Transverse colon (tissue), 3 donors: Measurements from ENCODE around the gene CEACAM18.
"Not testable (repeated sequence)": the region's sequence is repeated elsewhere in the genome, so short reads cannot be mapped to it uniquely, and the experiment has no call there.

Experiments used
- POLR2A ChIP-seq: fragments of 450-650 bp; IDR thresholded peaks from one replicate; pipeline ENCODE4 v1.6.1; 2016; ENCODE audit warnings: antibody characterized with exemption, mild to moderate bottlenecking, moderate library complexity
- TF ChIP-seq, protein P1 (sequence below), 5 experiments: fragments of 200-600 bp in 3 of 5; fragments of 450-650 bp in 2 of 5; sonication (generic) in 3 of 5; IDR thresholded peaks; 1 replicate in 2 of 5; 2 replicates in 3 of 5; pipeline ENCODE4 v1.5.1; 2016 to 2017; ENCODE audit warnings: antibody characterized with exemption in 5 of 5, inconsistent platforms in 3 of 5, mild to moderate bottlenecking in 2 of 5, moderate library complexity in 1 of 5

DNA sequence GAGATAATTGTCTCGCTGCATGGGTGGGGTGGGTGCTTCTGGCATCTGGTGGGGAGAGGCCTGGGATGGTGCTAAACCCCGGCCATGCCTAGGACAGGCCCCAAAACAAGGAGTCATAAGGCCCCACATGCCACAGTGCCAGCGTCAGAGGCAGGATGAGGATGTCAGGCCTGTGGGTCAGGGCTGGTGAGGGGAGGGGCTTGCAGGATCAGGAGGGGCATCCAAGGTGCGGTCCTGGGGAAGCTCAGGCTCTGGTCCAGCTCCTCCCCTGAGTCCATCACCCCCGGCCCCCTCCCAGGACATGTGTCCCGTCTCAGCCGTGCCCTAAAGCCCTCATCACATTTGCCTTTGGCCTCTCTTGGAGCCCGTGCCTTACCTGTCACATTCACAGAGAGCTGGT, 22.6 kb downstream of the CEACAM18 start:
- TF ChIP-seq POLR2A, result not testable (repeated sequence)
- TF ChIP-seq, protein P1, sequence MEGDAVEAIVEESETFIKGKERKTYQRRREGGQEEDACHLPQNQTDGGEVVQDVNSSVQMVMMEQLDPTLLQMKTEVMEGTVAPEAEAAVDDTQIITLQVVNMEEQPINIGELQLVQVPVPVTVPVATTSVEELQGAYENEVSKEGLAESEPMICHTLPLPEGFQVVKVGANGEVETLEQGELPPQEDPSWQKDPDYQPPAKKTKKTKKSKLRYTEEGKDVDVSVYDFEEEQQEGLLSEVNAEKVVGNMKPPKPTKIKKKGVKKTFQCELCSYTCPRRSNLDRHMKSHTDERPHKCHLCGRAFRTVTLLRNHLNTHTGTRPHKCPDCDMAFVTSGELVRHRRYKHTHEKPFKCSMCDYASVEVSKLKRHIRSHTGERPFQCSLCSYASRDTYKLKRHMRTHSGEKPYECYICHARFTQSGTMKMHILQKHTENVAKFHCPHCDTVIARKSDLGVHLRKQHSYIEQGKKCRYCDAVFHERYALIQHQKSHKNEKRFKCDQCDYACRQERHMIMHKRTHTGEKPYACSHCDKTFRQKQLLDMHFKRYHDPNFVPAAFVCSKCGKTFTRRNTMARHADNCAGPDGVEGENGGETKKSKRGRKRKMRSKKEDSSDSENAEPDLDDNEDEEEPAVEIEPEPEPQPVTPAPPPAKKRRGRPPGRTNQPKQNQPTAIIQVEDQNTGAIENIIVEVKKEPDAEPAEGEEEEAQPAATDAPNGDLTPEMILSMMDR (IDR thresholded peaks at IDR 0.05), result not testable (repeated sequence)
